Activated CD8-positive, alpha-beta memory T cell treated with anti-CD3 and anti-CD28 coated beads, Interleukin-2, amount 50 U/mL, for 24 hours (primary cell): Measurements from ENCODE around the gene DUSP22.

Experiments used
- DNase-seq: peaks from one replicate; pipeline ENCODE4 v3.0.0-alpha.2; 2020; ENCODE audit errors: extremely low read depth

DUSP22 gene

DNA sequence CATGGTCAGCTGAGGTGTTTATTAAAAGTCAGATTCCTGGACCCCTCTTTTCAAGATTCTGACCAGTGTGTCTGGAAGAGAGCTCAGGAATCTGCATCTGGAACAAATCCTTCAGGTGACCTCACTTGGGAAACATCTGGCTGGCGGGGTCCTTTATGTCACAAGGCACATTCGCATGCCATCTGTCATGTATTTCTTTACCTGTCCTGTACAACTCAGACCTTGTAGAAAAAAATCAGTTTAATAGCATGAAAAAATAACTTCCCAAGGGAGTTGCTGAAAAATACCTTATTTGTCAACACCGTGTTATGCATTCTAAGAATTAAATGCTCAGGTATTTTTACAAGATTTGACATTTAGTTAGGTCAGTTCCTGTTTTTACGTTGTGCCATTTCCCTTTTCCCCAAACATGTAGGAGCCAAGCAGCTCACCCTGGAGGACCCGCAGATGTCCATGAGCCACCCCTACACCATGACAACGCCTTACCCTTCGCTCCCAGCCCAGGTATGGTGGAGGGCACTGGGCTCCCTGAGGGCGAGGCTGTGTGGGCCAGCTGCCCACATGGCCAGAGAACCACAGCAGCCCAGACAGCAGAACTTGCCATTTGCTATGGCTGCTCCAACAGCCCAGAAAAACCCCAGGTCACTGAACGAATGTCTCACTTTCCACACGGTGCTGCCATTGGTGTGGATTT, 103.3 kb downstream of the DUSP22 start:
- no peak for DNase-seq

DNA sequence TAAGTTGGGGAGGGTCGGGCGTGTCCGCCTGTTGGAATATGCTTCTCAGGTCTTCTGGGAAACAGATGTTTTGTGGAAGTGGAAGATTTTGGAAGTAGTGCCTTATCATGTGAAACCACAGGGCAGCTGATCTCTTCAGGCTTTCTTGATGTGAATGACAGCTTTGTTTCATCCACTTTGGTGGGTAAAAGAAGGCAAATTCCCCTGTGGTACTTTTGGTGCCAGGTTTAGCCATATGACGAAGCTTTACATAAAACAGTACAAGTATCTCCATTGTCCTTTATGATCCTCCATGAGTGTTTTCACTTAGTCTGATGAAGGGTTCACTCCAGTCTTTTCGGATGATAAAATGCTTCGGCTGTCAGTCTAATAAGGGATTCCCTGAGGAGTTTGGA, 103.8 kb downstream of the DUSP22 start:
- DNase-seq, result no peak

DNA sequence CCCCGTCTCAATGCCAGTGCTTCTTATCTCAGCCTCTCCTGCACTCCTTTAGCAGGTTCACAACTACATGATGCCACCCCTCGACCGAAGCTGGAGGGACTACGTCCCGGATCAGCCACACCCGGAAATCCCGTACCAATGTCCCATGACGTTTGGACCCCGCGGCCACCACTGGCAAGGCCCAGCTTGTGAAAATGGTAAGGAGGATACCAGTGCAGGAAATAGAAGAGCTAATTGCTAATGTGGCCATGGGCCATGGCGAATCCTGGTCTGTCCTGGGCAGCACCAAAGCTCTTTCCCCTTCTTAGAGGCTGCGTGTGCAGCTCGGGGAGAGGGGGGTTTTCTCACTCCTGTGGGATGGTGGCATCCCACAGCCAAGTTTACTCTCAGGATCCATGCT, 104.8 kb downstream of the DUSP22 start:
- DNase-seq, result no peak

DNA sequence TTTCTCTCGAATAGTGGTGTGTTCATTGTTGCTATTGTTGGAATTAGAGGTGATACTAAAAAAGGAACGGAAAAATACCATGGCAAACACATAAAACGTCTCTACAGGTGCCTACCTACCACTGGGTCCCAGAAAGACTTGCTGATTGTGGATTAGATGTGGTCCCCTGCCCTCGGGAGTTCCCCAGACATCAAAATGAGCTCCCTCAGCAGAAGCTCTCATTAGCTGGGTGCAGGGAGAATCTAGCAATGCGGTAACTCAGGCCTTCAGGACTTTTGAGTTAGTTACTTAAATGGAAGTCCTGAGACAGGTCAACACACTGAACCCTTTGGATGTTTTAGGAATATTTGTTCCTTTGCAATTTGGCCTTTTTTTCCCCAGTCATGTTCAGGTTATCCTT, 105.3 kb downstream of the DUSP22 start:
- DNase-seq, result no peak

DNA sequence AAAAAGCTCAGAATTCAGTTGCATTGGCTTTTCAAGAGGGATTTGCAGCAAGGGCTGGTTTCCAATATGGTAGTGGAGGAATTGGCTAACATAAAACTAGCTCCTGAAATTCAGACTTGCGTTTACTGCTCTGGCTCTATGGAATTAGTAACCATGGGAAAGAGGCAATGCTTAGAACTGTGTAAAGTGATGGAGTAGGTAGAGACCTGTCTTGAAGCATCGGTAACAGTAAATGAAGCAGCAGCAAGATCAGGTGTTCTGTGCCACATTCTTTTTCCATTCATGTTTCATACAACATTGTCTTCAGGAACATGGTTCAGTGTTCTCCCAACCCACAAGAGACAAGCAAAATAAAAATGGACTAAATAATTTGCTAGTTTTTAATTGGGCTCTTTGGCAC, 105.8 kb downstream of the DUSP22 start:
- no peak for DNase-seq

DNA sequence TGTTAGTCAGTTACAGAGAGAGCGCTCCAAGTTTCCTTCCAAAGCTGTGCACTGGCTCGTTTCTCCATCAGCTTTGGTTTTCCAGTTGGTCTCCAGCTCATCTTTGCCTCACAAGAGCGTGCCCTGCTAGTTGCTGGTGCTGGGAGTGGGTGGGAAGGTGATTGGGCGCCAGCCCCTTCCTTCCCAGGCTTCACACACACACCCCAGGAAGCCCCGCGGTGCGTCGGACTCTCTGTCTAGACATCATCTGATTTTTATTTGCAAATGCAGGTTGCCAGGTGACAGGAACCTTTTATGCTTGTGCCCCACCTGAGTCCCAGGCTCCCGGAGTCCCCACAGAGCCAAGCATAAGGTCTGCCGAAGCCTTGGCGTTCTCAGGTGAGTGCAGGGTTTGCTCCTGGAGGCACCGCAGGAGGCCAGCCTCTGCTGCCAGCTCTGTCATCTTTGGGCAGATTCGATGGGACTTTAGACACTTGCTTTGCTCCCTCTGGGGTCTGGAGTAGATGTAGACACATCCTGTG, 106.3 kb downstream of the DUSP22 start:
- DNase-seq, result no peak

DNA sequence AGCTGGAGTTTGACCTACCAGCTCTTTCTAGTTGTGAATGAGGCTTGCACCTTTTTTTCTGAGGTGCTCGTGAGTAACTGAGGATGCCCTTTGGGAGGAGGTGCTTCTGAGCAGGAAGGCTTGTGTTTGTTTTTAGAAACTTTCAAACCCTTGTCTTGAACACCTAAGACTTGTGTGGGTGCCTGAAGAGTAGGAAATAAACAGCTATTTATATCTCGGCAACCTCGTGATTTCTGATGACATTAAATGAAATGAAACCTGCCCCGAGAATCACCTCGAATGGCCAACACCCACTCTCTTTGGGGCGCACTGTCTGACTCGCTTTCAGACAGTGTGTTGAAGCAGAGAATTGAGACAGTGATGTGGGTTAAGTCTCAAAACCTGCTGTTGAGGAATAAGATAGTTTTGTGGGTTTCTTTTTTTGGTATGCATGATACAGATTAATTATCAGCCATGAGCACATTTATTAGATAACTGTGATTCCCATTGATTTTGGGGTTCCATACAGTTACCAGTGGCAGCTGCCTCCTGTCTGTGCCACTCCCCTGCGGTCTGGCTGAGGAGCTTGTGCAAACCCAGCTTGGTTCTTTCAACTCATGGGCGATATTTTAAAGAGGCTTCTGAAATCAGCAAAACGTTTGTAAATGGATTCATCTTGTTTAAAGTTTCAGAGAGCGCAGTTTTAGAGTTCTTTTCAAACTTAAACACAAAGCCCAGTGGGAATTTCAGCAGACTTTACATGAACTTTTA, 107.7 kb downstream of the DUSP22 start:
- DNase-seq, result no peak

DNA sequence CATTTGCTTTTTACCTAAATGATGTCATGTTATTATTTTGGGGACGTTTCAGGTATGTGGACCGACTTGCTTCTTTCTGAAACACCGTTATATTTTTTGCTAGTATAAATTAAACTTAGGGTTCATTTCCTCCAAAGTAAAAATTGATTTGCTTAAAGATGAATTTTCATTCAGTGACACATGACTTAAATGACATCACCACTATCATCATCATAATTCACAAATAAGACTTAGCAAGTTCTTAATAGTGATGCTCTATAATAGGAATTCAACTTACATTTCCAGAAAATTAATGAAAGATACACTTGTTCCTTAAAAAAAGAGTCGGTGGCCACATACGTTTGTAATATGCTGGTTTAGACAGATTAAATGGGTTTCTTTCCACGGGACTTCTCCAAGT, 108.5 kb downstream of the DUSP22 start:
- DNase-seq, result no peak
